SK-N-MC (cell line): Measurements from ENCODE around the gene CMTM2.

Source experiments
- EZH2 ChIP-seq: fragments of 200-600 bp; sonication (generic); IDR thresholded peaks from one replicate; pipeline ENCODE4 v1.6.1; 2017; ENCODE audit warnings: antibody characterized with exemption
- FOXP2 ChIP-seq: optimal IDR thresholded peaks from 2 replicates; pipeline ENCODE3; 2011; ENCODE audit warnings: mild to moderate bottlenecking, moderate library complexity; ENCODE audit not compliant: insufficient read depth; ENCODE audit errors: extremely low read length, control extremely low read depth
- POLR2AphosphoS5 ChIP-seq: IDR thresholded peaks from 2 replicates; pipeline ENCODE4 v1.6.1; 2012; ENCODE audit warnings: mild to moderate bottlenecking, low read depth, low read length, borderline replicate concordance

DNA sequence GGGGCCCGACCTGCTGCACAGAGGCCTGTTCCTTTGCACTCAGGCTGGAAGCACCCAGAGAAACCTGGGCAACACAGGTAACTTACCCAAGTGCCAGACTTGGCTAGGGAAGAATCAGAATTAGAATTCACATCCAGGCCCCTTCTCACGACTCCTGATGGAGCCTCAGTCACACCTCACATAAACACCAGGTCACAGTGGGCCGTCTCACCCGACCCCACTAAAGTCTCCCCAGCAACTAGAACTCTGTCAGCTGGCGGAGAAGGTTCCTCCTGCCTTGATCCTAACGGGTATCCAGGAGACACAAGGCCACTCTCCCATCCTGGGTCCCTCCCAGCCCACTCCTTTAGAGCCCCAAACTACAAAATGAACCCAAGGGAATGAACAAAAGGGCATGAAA, 35.7 kb upstream of the CMTM2 start:
- TF ChIP-seq EZH2 (no peak), POLR2AphosphoS5 (no peak), FOXP2 (no peak)
